Transverse colon (tissue), 4 donors: Measurements from ENCODE around the gene AKAP6. TPM values are rescaled to one million over a fixed set of nuclear protein-coding genes. Genes with fewer than 3 reads are reported as not detected.
A peak's percentile ranks its signal among the peaks of the same experiment; 100 is the strongest.

Experiments
- DNase-seq: peaks from one replicate; pipeline ENCODE4 v3.0.0-alpha.2; 2019
- H3K27ac ChIP-seq, 4 donors: fragments of 200-600 bp; sonication (generic); 2 replicates each; pipeline ENCODE4 v1.5.1; 2016 to 2018; ENCODE audit warnings: inconsistent platforms in 4 of 4
- H3K27me3 ChIP-seq: fragments of 200-600 bp; sonication (generic); 2 replicates; pipeline ENCODE4 v1.5.1; 2017; ENCODE audit warnings: inconsistent platforms
- H3K36me3 ChIP-seq, 4 donors: fragments of 200-600 bp; sonication (generic); 2 replicates each; pipeline ENCODE4 v1.5.1; 2017 to 2019; ENCODE audit warnings: inconsistent platforms in 4 of 4
- H3K4me1 ChIP-seq, 4 donors: fragments of 200-600 bp; sonication (generic); 2 replicates each; pipeline ENCODE4 v1.5.1; 2017 to 2020; ENCODE audit warnings: inconsistent platforms in 4 of 4
- H3K4me3 ChIP-seq, 4 donors: fragments of 200-600 bp; sonication (generic); 1 replicate in 1 of 4; 2 replicates in 3 of 4; pipeline versions ENCODE4 v1.5.1 to v1.6.1; 2017 to 2019; ENCODE audit warnings: inconsistent platforms in 4 of 4
- H3K9me3 ChIP-seq, 2 donors: fragments of 200-600 bp; sonication (generic); 2 replicates each; pipeline ENCODE4 v1.5.1; 2017 to 2019; ENCODE audit warnings: inconsistent platforms in 2 of 2
- CTCF ChIP-seq, 5 experiments: fragments of 200-600 bp in 3 of 5; fragments of 450-650 bp in 2 of 5; sonication (generic) in 3 of 5; IDR thresholded peaks; 1 replicate in 2 of 5; 2 replicates in 3 of 5; pipeline ENCODE4 v1.5.1; 2016 to 2017; ENCODE audit warnings: antibody characterized with exemption in 5 of 5, inconsistent platforms in 3 of 5, mild to moderate bottlenecking in 2 of 5, moderate library complexity in 1 of 5
- EP300 ChIP-seq: sonication (generic); formaldehyde crosslinking; IDR thresholded peaks from one replicate; pipeline ENCODE4 v1.6.1; 2017; ENCODE audit warnings: antibody characterized with exemption, low read depth
- POLR2A ChIP-seq: fragments of 450-650 bp; IDR thresholded peaks from one replicate; pipeline ENCODE4 v1.6.1; 2016; ENCODE audit warnings: antibody characterized with exemption, mild to moderate bottlenecking, moderate library complexity
- POLR2AphosphoS5 ChIP-seq, 3 donors: sonication (generic); formaldehyde crosslinking; IDR thresholded peaks; one replicate each; pipeline ENCODE4 v1.6.1; 2016; ENCODE audit warnings: antibody characterized with exemption in 3 of 3
- WGBS, 2 donors: methylation state at CpG; one replicate each; pipeline ENCODE4 v1.1.5; 2018; ENCODE audit warnings: low coverage in 1 of 2; 5-methylcytosine and 5-hydroxymethylcytosine counted together
- in situ Hi-C, 4 donors: fragments of 200-750 bp; cut with MboI; loops; one replicate each; pipeline versions ENCODE4 v1.15.0 to v1.15.1; 2017; ENCODE audit warnings: low sequenced_read_pairs in 3 of 4, low pct_ligation_motif_present in 1 of 4, low pct_unique_long_range_greater_than_20kb in 1 of 4
- intact Hi-C: fragments of 100-400 bp; cut with DNase I; formaldehyde crosslinking; loops from one replicate; pipeline ENCODE4 v1.15.1; 2023; ENCODE audit warnings: low total_unique reads
- total RNA-seq, 4 donors: library from RNA; depleted of rRNA; stranded (reverse); fragments of >200 nt; gene quantifications; one replicate each; pipeline ENCODE4 v1.1.0, GENCODE V29; 2016

The AKAP6 gene
- total RNA-seq, 4 donors from 2014 or later = 6.3 to 16.7 (median 9.7) TPM

- TF ChIP-seq POLR2A = no peak
- TF ChIP-seq EP300 = no peak
- no peak for TF ChIP-seq POLR2AphosphoS5 (IDR thresholded peaks at IDR 0.05)
- no peak for TF ChIP-seq CTCF (IDR thresholded peaks at IDR 0.05)
- Histone ChIP-seq H3K27ac (peak overlapping the region in 1 of 4 donors; percentile 24), H3K36me3 (no peaks in the 10 kb centered on the region), H3K4me1 (peaks cover 0 to 17% (median 6%) of the 10 kb centered on the region in 4 donors), H3K4me3 (no peak overlapping the region), H3K9me3 (no peaks in the 10 kb centered on the region), H3K27me3 (no peaks in the 10 kb centered on the region)
- DNase-seq = no peak
- intact Hi-C loops = no loop called here
- WGBS, 2 donors = 26 to 28% methylated on average over 2 of the region's 2 CpGs
- in situ Hi-C loops = no loop called here
These were observed 480.2 kb downstream of the AKAP6 start for GRCh38 chr14:32809255-32809654.

GRCh38 chr14:32813401-32813800, 484.3 kb downstream of the AKAP6 start:
- Histone ChIP-seq H3K27ac (no peak overlapping the region), H3K4me1 (peaks cover 0 to 12% (median 6%) of the 10 kb centered on the region in 4 donors), H3K27me3 (no peaks in the 10 kb centered on the region), H3K36me3 (no peaks in the 10 kb centered on the region), H3K4me3 (no peak overlapping the region), H3K9me3 (no peaks in the 10 kb centered on the region)
- no peak for TF ChIP-seq EP300
- in situ Hi-C loops (no loop called here), intact Hi-C loops (loop anchor here (5.0 kb wide), 1 partner anchor 84 kb away; no protein-coding TSS in a partner anchor)
- 71 to 77% methylated on average over 1 to 4 of the region's 4 CpGs for WGBS, 2 donors
- no peak for DNase-seq

- Histone ChIP-seq H3K4me1 (peaks cover 0 to 1% (median 0%) of the 10 kb centered on the region in 4 donors), H3K4me3 (no peak overlapping the region), H3K9me3 (no peaks in the 10 kb centered on the region), H3K27me3 (no peaks in the 10 kb centered on the region), H3K27ac (no peak overlapping the region), H3K36me3 (no peaks in the 10 kb centered on the region)
- WGBS, 2 donors = 78 to 100% methylated on average over 1 of the region's 1 CpG
- DNase-seq = no peak
- intact Hi-C loops (loop anchor here (5.0 kb wide), 1 partner anchor 83 kb away; no protein-coding TSS in a partner anchor), in situ Hi-C loops (no loop called here)
- TF ChIP-seq EP300 (no peak), POLR2A (no peak), CTCF (IDR thresholded peaks at IDR 0.05) (no peak), POLR2AphosphoS5 (IDR thresholded peaks at IDR 0.05) (no peak)
These were observed 485.6 kb downstream of the AKAP6 start for GRCh38 chr14:32814721-32815120.

GRCh38 chr14:32816588-32816987, 487.5 kb downstream of the AKAP6 start:
- Histone ChIP-seq H3K4me3 (no peak overlapping the region), H3K4me1 (no peaks in the 10 kb centered on the region), H3K9me3 (no peaks in the 10 kb centered on the region), H3K36me3 (no peaks in the 10 kb centered on the region), H3K27me3 (no peaks in the 10 kb centered on the region), H3K27ac (no peak overlapping the region)
- intact Hi-C loops = no loop called here
- in situ Hi-C loops = no loop called here
- DNase-seq = no peak
- no peak for TF ChIP-seq POLR2AphosphoS5 (IDR thresholded peaks at IDR 0.05)
- no peak for TF ChIP-seq CTCF (IDR thresholded peaks at IDR 0.05)
- no peak for TF ChIP-seq EP300
- TF ChIP-seq POLR2A = no peak

GRCh38 chr14:32817780-32818179, 488.7 kb downstream of the AKAP6 start:
- Histone ChIP-seq H3K27ac (no peak overlapping the region), H3K36me3 (no peaks in the 10 kb centered on the region), H3K4me3 (no peak overlapping the region), H3K4me1 (no peaks in the 10 kb centered on the region), H3K9me3 (no peaks in the 10 kb centered on the region), H3K27me3 (no peaks in the 10 kb centered on the region)
- in situ Hi-C loops (no loop called here), intact Hi-C loops (no loop called here)
- WGBS, 2 donors = 60 to 66% methylated on average over 2 of the region's 2 CpGs
- no peak for TF ChIP-seq EP300
- no peak for TF ChIP-seq POLR2A
- TF ChIP-seq POLR2AphosphoS5 (IDR thresholded peaks at IDR 0.05) = no peak
- no peak for TF ChIP-seq CTCF (IDR thresholded peaks at IDR 0.05)
- DNase-seq = no peak
